Measurements from ENCODE around the gene IL6. TPM values are rescaled to one million over a fixed set of nuclear protein-coding genes. Genes with fewer than 3 reads are reported as not detected.

IL6 gene
- total RNA-seq, 1 experiment from 2014 or later = 0.85 TPM

DNA sequence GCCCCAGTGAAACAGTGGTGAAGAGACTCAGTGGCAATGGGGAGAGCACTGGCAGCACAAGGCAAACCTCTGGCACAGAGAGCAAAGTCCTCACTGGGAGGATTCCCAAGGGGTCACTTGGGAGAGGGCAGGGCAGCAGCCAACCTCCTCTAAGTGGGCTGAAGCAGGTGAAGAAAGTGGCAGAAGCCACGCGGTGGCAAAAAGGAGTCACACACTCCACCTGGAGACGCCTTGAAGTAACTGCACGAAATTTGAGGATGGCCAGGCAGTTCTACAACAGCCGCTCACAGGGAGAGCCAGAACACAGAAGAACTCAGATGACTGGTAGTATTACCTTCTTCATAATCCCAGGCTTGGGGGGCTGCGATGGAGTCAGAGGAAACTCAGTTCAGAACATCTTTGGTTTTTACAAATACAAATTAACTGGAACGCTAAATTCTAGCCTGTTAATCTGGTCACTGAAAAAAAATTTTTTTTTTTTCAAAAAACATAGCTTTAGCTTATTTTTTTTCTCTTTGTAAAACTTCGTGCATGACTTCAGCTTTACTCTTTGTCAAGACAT is 574 bp upstream of the IL6 start:
- Histone ChIP-seq H2BK120ac (ENCODE audit: low read depth, low read length, poor library complexity, severe bottlenecking) (no peak overlapping the region), H4K8ac (replicated peaks; ENCODE audit: insufficient read length, low read depth, low read length) (no peak overlapping the region), H3K23ac (ENCODE audit: insufficient read length, low read depth, low read length) (no peak overlapping the region), H2BK20ac (ENCODE audit: low read depth, low read length, poor library complexity, severe bottlenecking) (no peak overlapping the region), H3K79me2 (ENCODE audit: insufficient read depth, low read length) (no peaks in the 10 kb centered on the region), H3K4me1 (ENCODE audit: insufficient read depth, low read length) (peaks cover 3% of the 10 kb centered on the region; the same call in 1 of the 2 replicates), H4K20me1 (ENCODE audit: control insufficient read depth, insufficient read depth, insufficient read length) (no peaks in the 10 kb centered on the region), H3T11ph (ENCODE audit: low read length) (peak overlapping the region; percentile 23), H3K9me3 (ENCODE audit: control insufficient read depth, low read depth, low read length) (no peaks in the 10 kb centered on the region), H3K27me3 (ENCODE audit: insufficient read depth, low read length) (no peaks in the 10 kb centered on the region), H3K56ac (ENCODE audit: insufficient read length, low read depth, low read length) (no peak overlapping the region), H4K5ac (ENCODE audit: insufficient read length, low read depth, low read length) (no peak overlapping the region), H3K79me1 (ENCODE audit: insufficient read depth, low read depth, low read length, poor library complexity, severe bottlenecking) (no peaks in the 10 kb centered on the region), H2BK15ac (ENCODE audit: low read depth, low read length) (no peak overlapping the region), H3K27ac (ENCODE audit: insufficient read length, low read depth, low read length) (no peak overlapping the region), H3K4ac (ENCODE audit: low read depth, low read length) (peak overlapping the region; percentile 36; the same call in 1 of the 2 replicates), H2BK5ac (ENCODE audit: insufficient read length, low read length) (no peak overlapping the region), H3K9ac (ENCODE audit: extremely low read depth, insufficient read length, low read length) (no peak overlapping the region), H3K18ac (ENCODE audit: insufficient read length, low read depth, low read length) (peak overlapping the region; percentile 70), H2AK5ac (ENCODE audit: insufficient read length, low read length) (no peak overlapping the region), H3K14ac (ENCODE audit: insufficient read depth, low read length) (no peak overlapping the region), H4K91ac (ENCODE audit: insufficient read length, low read depth, low read length) (no peak overlapping the region), H2AFZ (ENCODE audit: low read length) (peak overlapping the region; percentile 46), H3K23me2 (ENCODE audit: insufficient read length, low read depth, low read length, poor library complexity, severe bottlenecking) (peaks cover 2% of the 10 kb centered on the region), H2BK12ac (ENCODE audit: insufficient read length, low read depth, low read length) (peak overlapping the region; percentile 71), H3K4me2 (ENCODE audit: insufficient read depth, insufficient read length, low read length) (peak overlapping the region; percentile 8)
- Mint-ChIP-seq H3K36me3 (ENCODE audit: insufficient read depth in 1 of 3, low read depth in 3 of 3) (no peaks in the 10 kb centered on the region), H3K27me3 (ENCODE audit: low read depth) (peaks cover 3% of the 10 kb centered on the region), H3K4me1 (peaks cover 16 to 35% of the 10 kb centered on the region in 2 experiments), H3K4me3 (peak overlapping the region in 1 of 2 experiments; percentile 46; a peak in 2 of 5 replicates), H3K9me3 (no peaks in the 10 kb centered on the region), H3K27ac (peak overlapping the region in 1 of 3 experiments; percentile 76; a peak in 1 of 7 replicates)
- WGBS (ENCODE audit: extremely low coverage, insufficient read length, low lambda C conversion rate) = no CpG with 5 or more reads among the region's 8 CpGs
- peak; percentile 84 for DNase-seq
- TF ChIP-seq, protein P1, sequence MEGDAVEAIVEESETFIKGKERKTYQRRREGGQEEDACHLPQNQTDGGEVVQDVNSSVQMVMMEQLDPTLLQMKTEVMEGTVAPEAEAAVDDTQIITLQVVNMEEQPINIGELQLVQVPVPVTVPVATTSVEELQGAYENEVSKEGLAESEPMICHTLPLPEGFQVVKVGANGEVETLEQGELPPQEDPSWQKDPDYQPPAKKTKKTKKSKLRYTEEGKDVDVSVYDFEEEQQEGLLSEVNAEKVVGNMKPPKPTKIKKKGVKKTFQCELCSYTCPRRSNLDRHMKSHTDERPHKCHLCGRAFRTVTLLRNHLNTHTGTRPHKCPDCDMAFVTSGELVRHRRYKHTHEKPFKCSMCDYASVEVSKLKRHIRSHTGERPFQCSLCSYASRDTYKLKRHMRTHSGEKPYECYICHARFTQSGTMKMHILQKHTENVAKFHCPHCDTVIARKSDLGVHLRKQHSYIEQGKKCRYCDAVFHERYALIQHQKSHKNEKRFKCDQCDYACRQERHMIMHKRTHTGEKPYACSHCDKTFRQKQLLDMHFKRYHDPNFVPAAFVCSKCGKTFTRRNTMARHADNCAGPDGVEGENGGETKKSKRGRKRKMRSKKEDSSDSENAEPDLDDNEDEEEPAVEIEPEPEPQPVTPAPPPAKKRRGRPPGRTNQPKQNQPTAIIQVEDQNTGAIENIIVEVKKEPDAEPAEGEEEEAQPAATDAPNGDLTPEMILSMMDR (conservative IDR thresholded peaks at IDR 0.05) = peak; percentile 79

Data from H9 (cell line).